H1 (cell line): Measurements from ENCODE around the gene GOSR1.

Source experiments
- POLR2A ChIP-seq, 2 experiments: IDR thresholded peaks; 1 replicate in 1 of 2; 2 replicates in 1 of 2; pipeline ENCODE4 v1.6.1; 2011; ENCODE audit warnings: low read depth in 2 of 2, low read length in 2 of 2, mild to moderate bottlenecking in 2 of 2; ENCODE audit errors: control extremely low read depth in 1 of 2
- POLR2AphosphoS5 ChIP-seq: IDR thresholded peaks from 2 replicates; pipeline ENCODE4 v1.6.1; 2011; ENCODE audit warnings: low read depth, low read length
- RAD21 ChIP-seq, 2 experiments: IDR thresholded peaks in 1 of 2; conservative IDR thresholded peaks in 1 of 2; 2 replicates each; pipeline ENCODE4 v1.6.1; 2011; ENCODE audit warnings: low read depth in 2 of 2, low read length in 2 of 2, improper control_type of control experiment in 1 of 2, inconsistent platforms in 1 of 2, mild to moderate bottlenecking in 1 of 2, moderate library complexity in 1 of 2
- TF ChIP-seq, protein P1 (sequence below), 3 experiments: IDR thresholded peaks; 1 replicate in 2 of 3; 2 replicates in 1 of 3; pipeline versions ENCODE4 v1.5.1 to v1.6.1; 2011; ENCODE audit warnings: low read length in 3 of 3, mild to moderate bottlenecking in 3 of 3, inconsistent platforms in 2 of 3, low read depth in 1 of 3, moderate library complexity in 1 of 3; ENCODE audit not compliant: insufficient read depth in 1 of 3; ENCODE audit errors: control extremely low read depth in 1 of 3

DNA sequence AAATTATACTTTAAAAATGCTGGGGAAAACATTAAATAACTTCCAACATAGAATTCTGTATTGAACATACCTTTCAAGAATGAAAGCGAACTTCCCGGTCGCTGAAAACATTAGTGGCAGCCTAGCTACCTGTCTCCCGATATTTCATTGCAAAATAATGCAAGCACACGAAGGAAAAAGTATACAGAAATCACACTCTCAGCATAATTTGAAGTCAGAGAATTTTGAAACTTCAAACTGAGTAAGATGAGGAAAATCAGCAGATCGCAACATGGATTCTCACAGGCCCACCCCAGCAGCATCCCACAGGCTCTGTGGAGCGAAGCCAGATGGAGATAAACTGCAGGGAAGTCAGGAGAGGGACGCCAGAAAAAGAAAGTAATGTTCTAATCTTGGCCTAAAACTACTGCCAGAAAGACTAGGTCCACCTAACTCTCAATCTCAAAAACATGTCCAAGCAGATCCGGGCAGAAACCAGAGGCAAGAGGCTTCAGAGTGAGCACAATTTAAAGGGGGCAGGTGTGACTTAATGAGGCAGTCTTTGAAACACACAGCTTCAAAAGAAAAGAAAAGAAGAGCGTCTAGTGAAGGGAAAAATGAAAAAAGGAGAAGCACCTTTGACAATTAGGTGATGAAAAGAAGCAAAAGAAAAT is 4.8 kb upstream of the GOSR1 start:
- TF ChIP-seq, protein P1, sequence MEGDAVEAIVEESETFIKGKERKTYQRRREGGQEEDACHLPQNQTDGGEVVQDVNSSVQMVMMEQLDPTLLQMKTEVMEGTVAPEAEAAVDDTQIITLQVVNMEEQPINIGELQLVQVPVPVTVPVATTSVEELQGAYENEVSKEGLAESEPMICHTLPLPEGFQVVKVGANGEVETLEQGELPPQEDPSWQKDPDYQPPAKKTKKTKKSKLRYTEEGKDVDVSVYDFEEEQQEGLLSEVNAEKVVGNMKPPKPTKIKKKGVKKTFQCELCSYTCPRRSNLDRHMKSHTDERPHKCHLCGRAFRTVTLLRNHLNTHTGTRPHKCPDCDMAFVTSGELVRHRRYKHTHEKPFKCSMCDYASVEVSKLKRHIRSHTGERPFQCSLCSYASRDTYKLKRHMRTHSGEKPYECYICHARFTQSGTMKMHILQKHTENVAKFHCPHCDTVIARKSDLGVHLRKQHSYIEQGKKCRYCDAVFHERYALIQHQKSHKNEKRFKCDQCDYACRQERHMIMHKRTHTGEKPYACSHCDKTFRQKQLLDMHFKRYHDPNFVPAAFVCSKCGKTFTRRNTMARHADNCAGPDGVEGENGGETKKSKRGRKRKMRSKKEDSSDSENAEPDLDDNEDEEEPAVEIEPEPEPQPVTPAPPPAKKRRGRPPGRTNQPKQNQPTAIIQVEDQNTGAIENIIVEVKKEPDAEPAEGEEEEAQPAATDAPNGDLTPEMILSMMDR (IDR thresholded peaks at IDR 0.05; ENCODE audit: control extremely low read depth in 1 of 3, insufficient read depth in 1 of 3, low read depth in 1 of 3, low read length in 3 of 3) = no peak
- TF ChIP-seq POLR2A (IDR thresholded peaks at IDR 0.05; ENCODE audit: control extremely low read depth in 1 of 2, low read depth in 2 of 2, low read length in 2 of 2) (no peak), POLR2AphosphoS5 (no peak), RAD21 (IDR thresholded peaks at IDR 0.05 in 1 of 2, conservative IDR thresholded peaks at IDR 0.05 in 1 of 2; ENCODE audit: low read depth in 2 of 2, low read length in 2 of 2) (no peak)
